ENCODE measurements around the gene STK24.
A peak's percentile ranks its signal among the peaks of the same experiment; 100 is the strongest.

STK24 gene

GRCh38 chr13:98397861-98398260 is 179.0 kb downstream of the STK24 start:
- no peak for DNase-seq
- Histone ChIP-seq H3K36me3 (peaks cover 16% of the 10 kb centered on the region), H3K9me3 (no peaks in the 10 kb centered on the region), H3K27me3 (no peaks in the 10 kb centered on the region), H3K4me1 (no peaks in the 10 kb centered on the region), H3K4me3 (ENCODE audit: low read depth, low read length) (no peak overlapping the region)
- TF ChIP-seq CTCF (IDR thresholded peaks at IDR 0.05; ENCODE audit: low read depth, low read length), result no peak

- peaks cover 16% of the 10 kb centered on the region for H3K36me3 ChIP-seq
- TF ChIP-seq CTCF (IDR thresholded peaks at IDR 0.05; ENCODE audit: low read depth, low read length), result peak; percentile 47
- H3K4me3 ChIP-seq (ENCODE audit: low read depth, low read length), result no peak overlapping the region
- H3K4me1 ChIP-seq, result no peaks in the 10 kb centered on the region
- no peaks in the 10 kb centered on the region for H3K9me3 ChIP-seq
- no peak for DNase-seq
- H3K27me3 ChIP-seq, result no peaks in the 10 kb centered on the region
These were observed 179.7 kb downstream of the STK24 start for GRCh38 chr13:98397221-98397620.

DNA sequence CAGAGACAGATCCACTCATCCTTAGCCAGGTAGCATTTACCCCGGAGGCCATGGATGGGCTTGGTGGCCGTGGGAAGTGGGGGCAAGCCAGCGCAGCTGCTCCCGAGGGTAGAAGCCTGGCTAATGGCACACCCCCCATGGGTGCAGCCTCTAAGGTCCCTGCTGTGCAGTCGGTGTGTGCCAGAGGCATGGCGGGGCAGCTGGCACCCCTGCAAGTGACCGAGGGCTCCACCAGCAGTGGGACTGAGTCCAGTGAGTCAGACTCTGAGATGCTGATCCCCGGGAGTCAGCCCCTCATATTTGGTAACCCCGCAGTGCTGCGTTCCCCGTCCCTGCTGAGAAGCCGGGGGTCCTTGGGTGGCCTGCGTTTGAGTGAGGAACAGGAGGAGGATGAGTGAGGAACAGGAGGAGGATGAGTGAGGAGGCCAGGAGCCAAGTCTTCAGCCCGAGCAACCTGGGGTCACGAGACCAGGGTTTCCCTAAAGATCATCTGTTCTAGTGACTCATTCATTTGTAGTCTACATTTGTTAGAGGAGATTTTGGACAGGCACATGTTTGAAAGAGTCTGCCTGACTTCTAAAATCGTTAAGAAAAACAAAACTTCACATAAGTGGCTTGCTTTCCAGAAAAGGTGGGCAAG is 180.7 kb downstream of the STK24 start:
- DNase-seq, result no peak
- Histone ChIP-seq H3K9me3 (no peaks in the 10 kb centered on the region), H3K4me3 (ENCODE audit: low read depth, low read length) (no peak overlapping the region), H3K36me3 (peaks cover 16% of the 10 kb centered on the region), H3K27me3 (no peaks in the 10 kb centered on the region), H3K4me1 (no peaks in the 10 kb centered on the region)
- no peak for TF ChIP-seq CTCF (IDR thresholded peaks at IDR 0.05; ENCODE audit: low read depth, low read length)

All from BE2C (cell line).